ENCODE data around the gene FARS2. TPM values are rescaled to one million over a fixed set of nuclear protein-coding genes. Genes with fewer than 3 reads are reported as not detected.

Gene FARS2
- total RNA-seq, 1 donor from 2014 or later = 8.2 TPM

DNA sequence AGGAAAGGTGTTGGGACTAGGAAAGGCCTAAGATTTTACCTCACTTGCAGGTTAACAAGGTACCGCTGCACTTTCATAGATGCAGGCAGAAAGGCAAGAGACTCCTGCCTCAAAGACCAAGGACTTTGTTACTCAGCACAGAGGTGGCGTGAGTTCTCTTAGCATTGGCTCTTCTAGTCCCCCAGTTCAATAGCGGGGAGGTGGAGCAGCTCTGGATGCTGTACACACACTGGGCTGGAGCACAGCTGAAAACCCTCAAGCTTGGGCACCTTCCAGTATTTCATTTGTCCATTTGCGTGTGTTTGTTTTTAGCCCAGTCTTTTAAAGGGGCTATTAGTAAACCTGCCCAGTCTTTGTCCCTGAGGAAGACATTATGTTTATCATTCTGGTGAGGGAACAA, 345.2 kb downstream of the FARS2 start:
- H3K27me3 ChIP-seq (ENCODE audit: control insufficient read depth, insufficient read depth, low read length) = no peaks in the 10 kb centered on the region
- TF ChIP-seq, protein P1, sequence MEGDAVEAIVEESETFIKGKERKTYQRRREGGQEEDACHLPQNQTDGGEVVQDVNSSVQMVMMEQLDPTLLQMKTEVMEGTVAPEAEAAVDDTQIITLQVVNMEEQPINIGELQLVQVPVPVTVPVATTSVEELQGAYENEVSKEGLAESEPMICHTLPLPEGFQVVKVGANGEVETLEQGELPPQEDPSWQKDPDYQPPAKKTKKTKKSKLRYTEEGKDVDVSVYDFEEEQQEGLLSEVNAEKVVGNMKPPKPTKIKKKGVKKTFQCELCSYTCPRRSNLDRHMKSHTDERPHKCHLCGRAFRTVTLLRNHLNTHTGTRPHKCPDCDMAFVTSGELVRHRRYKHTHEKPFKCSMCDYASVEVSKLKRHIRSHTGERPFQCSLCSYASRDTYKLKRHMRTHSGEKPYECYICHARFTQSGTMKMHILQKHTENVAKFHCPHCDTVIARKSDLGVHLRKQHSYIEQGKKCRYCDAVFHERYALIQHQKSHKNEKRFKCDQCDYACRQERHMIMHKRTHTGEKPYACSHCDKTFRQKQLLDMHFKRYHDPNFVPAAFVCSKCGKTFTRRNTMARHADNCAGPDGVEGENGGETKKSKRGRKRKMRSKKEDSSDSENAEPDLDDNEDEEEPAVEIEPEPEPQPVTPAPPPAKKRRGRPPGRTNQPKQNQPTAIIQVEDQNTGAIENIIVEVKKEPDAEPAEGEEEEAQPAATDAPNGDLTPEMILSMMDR (IDR thresholded peaks at IDR 0.05; ENCODE audit: insufficient read depth, low read length, poor library complexity, severe bottlenecking) = no peak
- H3K36me3 ChIP-seq (ENCODE audit: control insufficient read depth, insufficient read depth, low read length) = no peaks in the 10 kb centered on the region
- H3K4me3 ChIP-seq (ENCODE audit: low read depth, low read length) = no peak overlapping the region
- no peak for DNase-seq (ENCODE audit: low read depth)

- TF ChIP-seq, protein P1 (IDR thresholded peaks at IDR 0.05; ENCODE audit: insufficient read depth, low read length, poor library complexity, severe bottlenecking) = no peak
- no peaks in the 10 kb centered on the region for H3K27me3 ChIP-seq (ENCODE audit: control insufficient read depth, insufficient read depth, low read length)
- no peak overlapping the region for H3K4me3 ChIP-seq (ENCODE audit: low read depth, low read length)
- no peaks in the 10 kb centered on the region for H3K36me3 ChIP-seq (ENCODE audit: control insufficient read depth, insufficient read depth, low read length)
- no peak for DNase-seq (ENCODE audit: low read depth)
Observed at GRCh38 chr6:5610640-5611039, 349.3 kb downstream of the FARS2 start.

DNA sequence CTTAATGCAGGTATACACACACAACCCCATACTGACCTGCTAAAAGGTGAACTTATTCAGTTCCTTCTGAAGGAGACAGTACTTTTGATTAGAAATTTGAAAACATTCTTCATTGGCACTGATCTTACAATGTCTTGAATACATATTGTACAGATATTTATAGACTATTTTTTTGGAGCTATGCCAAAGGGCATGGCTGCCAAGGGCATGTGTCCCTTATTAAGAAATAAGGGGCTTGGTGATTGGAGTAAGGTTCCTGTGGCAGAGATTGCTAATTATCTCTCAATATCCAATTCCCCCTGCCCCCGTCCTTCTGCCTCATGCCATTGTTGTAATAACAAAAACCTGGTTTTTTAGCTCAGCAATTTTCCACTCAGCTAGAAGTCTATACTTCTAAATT, 355.9 kb downstream of the FARS2 start:
- TF ChIP-seq, protein P1 (IDR thresholded peaks at IDR 0.05; ENCODE audit: insufficient read depth, low read length, poor library complexity, severe bottlenecking) = no peak
- no peaks in the 10 kb centered on the region for H3K27me3 ChIP-seq (ENCODE audit: control insufficient read depth, insufficient read depth, low read length)
- H3K4me3 ChIP-seq (ENCODE audit: low read depth, low read length) = no peak overlapping the region
- H3K36me3 ChIP-seq (ENCODE audit: control insufficient read depth, insufficient read depth, low read length) = no peaks in the 10 kb centered on the region
- no peak for DNase-seq (ENCODE audit: low read depth)

DNA sequence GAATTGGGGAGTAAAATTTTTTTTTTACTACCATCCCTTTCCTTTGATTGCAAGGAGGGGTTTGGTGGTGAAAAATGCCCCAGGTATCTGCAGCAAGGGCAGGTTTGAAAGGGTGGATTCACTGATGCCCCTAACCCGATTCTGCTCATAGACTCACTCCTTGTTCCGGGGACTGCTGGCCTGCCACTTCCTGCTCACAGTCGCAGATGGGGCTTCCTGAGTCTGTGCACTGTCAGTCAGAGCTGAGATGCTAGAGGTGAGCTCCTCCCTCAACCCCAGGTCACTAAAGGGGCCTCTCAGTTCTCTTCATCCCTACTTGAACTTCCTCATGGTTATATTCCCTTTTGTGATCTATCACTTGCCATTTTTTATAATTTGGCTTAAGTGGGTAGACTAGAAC, 357.9 kb downstream of the FARS2 start:
- no peaks in the 10 kb centered on the region for H3K27me3 ChIP-seq (ENCODE audit: control insufficient read depth, insufficient read depth, low read length)
- TF ChIP-seq, protein P1 (IDR thresholded peaks at IDR 0.05; ENCODE audit: insufficient read depth, low read length, poor library complexity, severe bottlenecking) = no peak
- H3K36me3 ChIP-seq (ENCODE audit: control insufficient read depth, insufficient read depth, low read length) = no peaks in the 10 kb centered on the region
- DNase-seq (ENCODE audit: low read depth) = no peak
- no peak overlapping the region for H3K4me3 ChIP-seq (ENCODE audit: low read depth, low read length)

DNA sequence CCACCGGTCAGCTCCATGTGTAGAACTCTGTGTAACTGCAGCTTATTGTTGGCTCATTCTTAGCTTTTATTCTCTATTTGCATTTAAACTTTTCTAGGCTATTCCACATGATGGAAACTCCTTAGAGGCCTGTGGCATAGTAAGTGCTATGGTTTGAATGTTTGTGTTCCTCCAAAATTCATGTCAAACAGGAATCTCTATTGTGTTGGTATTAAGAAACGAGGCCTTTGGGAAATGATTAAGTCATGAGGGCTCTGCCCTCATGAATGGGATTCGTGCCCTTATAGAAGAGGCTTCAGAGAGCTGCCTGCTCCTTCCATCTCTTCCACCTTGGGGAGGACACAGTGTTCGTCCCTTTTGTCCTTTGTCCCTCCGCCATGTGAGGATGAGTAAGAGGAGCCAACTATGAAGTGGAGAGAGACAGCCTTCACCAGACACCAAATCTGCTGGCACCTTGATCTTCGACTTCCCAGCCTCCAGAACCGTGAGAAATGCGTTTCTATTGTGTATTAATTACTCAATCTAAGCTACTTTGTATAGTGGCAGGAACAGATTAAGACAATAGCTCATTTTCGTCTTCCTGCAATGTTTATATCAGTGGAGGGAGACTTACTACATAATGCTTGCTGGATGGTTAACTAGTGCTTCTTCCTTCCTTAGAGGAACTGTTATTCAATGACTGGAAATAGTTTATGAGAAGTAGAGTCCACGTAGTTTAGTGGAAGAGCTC, 361.1 kb downstream of the FARS2 start:
- DNase-seq (ENCODE audit: low read depth) = no peak
- Histone ChIP-seq H3K27me3 (ENCODE audit: control insufficient read depth, insufficient read depth, low read length) (no peaks in the 10 kb centered on the region), H3K4me3 (ENCODE audit: low read depth, low read length) (no peak overlapping the region), H3K36me3 (ENCODE audit: control insufficient read depth, insufficient read depth, low read length) (no peaks in the 10 kb centered on the region)
- TF ChIP-seq, protein P1 (IDR thresholded peaks at IDR 0.05; ENCODE audit: insufficient read depth, low read length, poor library complexity, severe bottlenecking) = no peak

DNA sequence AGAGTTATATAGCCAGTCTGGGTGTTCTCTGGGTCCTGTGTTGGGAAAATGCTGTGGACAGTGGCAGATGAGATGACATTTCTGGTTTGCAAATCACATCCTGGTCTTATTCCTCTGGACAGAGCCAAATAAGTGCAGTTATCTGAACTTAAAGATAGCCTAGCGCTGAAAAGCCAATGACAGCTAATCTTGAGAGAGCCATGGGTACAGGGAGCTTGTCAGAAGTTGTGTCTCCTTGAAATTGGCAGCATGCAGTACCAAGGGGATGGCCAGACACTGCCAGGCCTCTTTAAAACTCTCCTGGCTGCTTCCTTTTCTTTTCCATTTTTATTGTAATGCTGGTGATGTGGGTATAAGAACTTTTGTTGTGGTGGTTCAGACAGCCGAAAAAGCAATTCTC, 362.5 kb downstream of the FARS2 start:
- TF ChIP-seq, protein P1 (IDR thresholded peaks at IDR 0.05; ENCODE audit: insufficient read depth, low read length, poor library complexity, severe bottlenecking) = no peak
- H3K27me3 ChIP-seq (ENCODE audit: control insufficient read depth, insufficient read depth, low read length) = no peaks in the 10 kb centered on the region
- no peak overlapping the region for H3K4me3 ChIP-seq (ENCODE audit: low read depth, low read length)
- no peak for DNase-seq (ENCODE audit: low read depth)
- H3K36me3 ChIP-seq (ENCODE audit: control insufficient read depth, insufficient read depth, low read length) = no peaks in the 10 kb centered on the region

All from kidney epithelial cell (primary cell).